ENCODE measurements around the gene AHCYL2. TPM values are rescaled to one million over a fixed set of nuclear protein-coding genes. Genes with fewer than 3 reads are reported as not detected.
A peak's percentile ranks its signal among the peaks of the same experiment; 100 is the strongest.

AHCYL2 gene
- total and polyA plus RNA-seq, 12 donors, result 2.5 to 7.7 (median 5.6) TPM

DNA sequence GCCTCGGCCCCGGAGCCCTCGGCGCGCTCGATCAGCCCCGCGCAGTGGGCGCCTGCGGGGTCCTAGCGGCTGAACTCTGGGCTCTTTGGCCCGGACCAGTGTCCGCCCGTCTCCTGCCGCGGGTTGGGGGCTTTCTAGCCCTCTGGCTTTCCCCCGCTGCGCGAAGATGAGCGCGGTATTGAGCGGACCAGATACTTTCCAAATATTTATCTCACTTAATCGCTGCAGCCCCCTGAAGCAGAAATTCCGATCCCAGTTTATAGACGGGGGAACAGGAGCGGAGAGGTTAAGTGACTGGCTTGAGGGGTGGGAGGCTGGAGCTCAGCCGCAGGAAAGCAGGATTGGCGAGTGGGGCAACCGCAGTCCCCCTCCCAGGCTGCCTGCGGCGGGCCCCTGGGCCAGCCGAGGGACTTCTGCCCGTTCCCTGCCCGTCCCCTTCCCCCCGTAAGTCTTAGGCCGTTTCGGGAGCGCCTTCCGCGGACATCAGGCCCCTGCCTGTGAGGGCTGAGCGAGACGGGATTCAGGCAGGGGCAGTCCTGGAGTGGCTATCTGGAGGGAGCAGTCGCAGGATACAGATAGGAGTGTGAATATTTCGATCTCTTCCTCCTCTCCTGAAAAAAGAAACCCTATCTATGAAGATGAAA is 210.0 kb downstream of the AHCYL2 start:
- peak overlapping the region; percentile 45 to 92 (median 86) for H3K4me3 ChIP-seq
- no peaks in the 10 kb centered on the region for H3K36me3 ChIP-seq
- TF ChIP-seq, protein P1, sequence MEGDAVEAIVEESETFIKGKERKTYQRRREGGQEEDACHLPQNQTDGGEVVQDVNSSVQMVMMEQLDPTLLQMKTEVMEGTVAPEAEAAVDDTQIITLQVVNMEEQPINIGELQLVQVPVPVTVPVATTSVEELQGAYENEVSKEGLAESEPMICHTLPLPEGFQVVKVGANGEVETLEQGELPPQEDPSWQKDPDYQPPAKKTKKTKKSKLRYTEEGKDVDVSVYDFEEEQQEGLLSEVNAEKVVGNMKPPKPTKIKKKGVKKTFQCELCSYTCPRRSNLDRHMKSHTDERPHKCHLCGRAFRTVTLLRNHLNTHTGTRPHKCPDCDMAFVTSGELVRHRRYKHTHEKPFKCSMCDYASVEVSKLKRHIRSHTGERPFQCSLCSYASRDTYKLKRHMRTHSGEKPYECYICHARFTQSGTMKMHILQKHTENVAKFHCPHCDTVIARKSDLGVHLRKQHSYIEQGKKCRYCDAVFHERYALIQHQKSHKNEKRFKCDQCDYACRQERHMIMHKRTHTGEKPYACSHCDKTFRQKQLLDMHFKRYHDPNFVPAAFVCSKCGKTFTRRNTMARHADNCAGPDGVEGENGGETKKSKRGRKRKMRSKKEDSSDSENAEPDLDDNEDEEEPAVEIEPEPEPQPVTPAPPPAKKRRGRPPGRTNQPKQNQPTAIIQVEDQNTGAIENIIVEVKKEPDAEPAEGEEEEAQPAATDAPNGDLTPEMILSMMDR (IDR thresholded peaks at IDR 0.05), result no peak
- ATAC-seq, result peak; percentile 11 to 60 (median 22)
- peak in 1 of 2 donors; percentile 15 for DNase-seq
- peak overlapping the region in 9 of 10 donors; percentile 63 to 86 (median 78) for H3K27ac ChIP-seq
- intact Hi-C loops (cut with DNase I), result loop anchor here in 1 of 10 donors (10.0 kb wide), 1 partner anchor 60 kb away; no protein-coding TSS in a partner anchor
- H3K9me3 ChIP-seq, result no peaks in the 10 kb centered on the region
- peaks cover 0 to 30% (median 8%) of the 10 kb centered on the region in 9 donors for H3K4me1 ChIP-seq
- 0 to 1% methylated on average over 44 of the region's 44 CpGs for WGBS, 2 donors
- H3K27me3 ChIP-seq, result peaks cover 0 to 35% (median 0%) of the 10 kb centered on the region in 7 donors

DNA sequence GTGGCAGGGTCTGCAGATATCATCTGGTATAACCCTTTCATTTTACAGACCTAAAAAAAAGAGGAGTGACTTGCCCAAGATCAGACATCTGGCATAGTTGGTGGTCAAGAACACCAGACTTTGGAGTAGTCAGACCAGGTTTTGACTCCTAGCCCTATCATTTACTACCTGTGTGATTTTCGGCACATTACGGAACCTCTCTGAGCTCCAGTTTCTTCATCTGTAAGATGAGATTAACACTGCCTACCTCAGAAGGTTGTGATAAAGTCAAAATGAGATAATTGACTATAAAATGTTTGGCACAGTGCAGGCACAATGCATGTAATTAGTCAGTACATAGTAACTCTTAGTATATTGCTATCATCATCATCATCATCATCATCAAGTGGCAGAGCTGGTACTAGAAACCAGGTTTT is 210.6 kb downstream of the AHCYL2 start:
- TF ChIP-seq, protein P1 (IDR thresholded peaks at IDR 0.05), result no peak
- Histone ChIP-seq H3K4me3 (peak overlapping the region in 9 of 10 donors; percentile 45 to 92 (median 86)), H3K27me3 (peaks cover 0 to 35% (median 0%) of the 10 kb centered on the region in 7 donors), H3K27ac (no peak overlapping the region), H3K36me3 (no peaks in the 10 kb centered on the region), H3K4me1 (peaks cover 0 to 30% (median 8%) of the 10 kb centered on the region in 9 donors), H3K9me3 (no peaks in the 10 kb centered on the region)
- intact Hi-C loops (cut with DNase I), result loop anchor here in 1 of 10 donors (10.0 kb wide), 1 partner anchor 61 kb away; no protein-coding TSS in a partner anchor
- WGBS, 2 donors, result 55 to 89% methylated on average over 2 of the region's 2 CpGs
- no peak for DNase-seq
- ATAC-seq, result no peak

DNA sequence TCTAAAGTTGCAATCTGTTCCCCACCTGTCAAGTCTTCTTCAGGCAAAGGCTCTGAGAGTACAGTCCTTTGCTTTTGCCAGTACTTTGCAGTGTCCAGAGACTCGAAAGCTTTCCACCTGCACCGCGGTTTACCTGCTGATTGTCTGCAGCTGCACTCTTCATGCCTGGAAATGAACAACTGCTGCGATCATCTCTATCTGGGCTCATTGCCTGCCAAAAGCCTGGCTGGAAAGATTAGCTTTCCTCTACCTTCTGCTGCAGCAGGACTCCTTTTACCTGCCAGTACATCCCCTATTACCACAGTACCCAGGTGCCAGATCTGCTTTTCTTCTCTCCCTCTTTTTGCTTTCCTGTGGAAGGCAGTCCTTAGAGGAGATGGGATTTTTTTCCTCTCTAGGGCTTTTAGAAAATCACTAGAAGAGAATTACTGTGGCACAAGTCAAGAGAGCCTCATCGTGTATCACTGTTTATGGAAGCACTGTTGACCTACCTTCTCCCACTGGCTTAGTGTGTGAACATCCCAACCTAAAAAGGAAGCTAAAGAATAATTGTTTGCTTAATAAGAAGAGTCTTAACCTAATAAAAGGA is 211.6 kb downstream of the AHCYL2 start:
- ATAC-seq (no peak), DNase-seq (no peak)
- Histone ChIP-seq H3K27me3 (peaks cover 0 to 35% (median 0%) of the 10 kb centered on the region in 7 donors), H3K4me1 (peaks cover 0 to 30% (median 8%) of the 10 kb centered on the region in 9 donors), H3K27ac (no peak overlapping the region), H3K36me3 (no peaks in the 10 kb centered on the region), H3K9me3 (no peaks in the 10 kb centered on the region), H3K4me3 (peak overlapping the region in 1 of 10 donors; percentile 88)
- intact Hi-C loops (cut with DNase I), result loop anchor here in 1 of 10 donors (10.0 kb wide), 1 partner anchor 62 kb away; no protein-coding TSS in a partner anchor
- WGBS, 2 donors, result 59 to 76% methylated on average over 5 of the region's 5 CpGs
- TF ChIP-seq, protein P1 (IDR thresholded peaks at IDR 0.05), result no peak

DNA sequence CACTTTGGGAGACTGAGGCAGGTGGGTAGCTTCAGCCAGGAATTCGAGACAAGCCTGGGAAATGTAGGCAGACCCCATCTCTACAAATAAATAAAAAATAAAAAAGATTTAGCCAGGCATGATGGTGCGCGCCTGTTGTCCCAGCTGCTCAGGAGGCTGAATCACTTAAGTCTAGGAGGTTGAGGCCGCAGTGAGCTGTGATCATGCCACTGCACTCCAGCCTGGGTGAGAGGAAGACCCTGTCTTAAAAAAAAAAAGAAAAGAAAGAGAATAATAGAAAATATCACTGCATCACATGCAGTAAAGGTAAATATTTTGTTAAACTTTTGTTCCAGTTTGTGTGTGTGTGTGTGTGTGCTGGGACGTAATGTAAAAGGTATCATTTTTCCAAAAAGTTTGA is 212.4 kb downstream of the AHCYL2 start:
- no peak for ATAC-seq
- no peak overlapping the region for H3K4me3 ChIP-seq
- no peaks in the 10 kb centered on the region for H3K36me3 ChIP-seq
- no peak for DNase-seq
- WGBS, 2 donors, result 91 to 97% methylated on average over 5 of the region's 5 CpGs
- TF ChIP-seq, protein P1 (IDR thresholded peaks at IDR 0.05), result no peak
- intact Hi-C loops (cut with DNase I), result loop anchor here in 1 of 10 donors (10.0 kb wide), 1 partner anchor 62 kb away; no protein-coding TSS in a partner anchor
- peaks cover 0 to 30% (median 8%) of the 10 kb centered on the region in 9 donors for H3K4me1 ChIP-seq
- no peak overlapping the region for H3K27ac ChIP-seq
- H3K9me3 ChIP-seq, result no peaks in the 10 kb centered on the region
- H3K27me3 ChIP-seq, result peaks cover 0 to 35% (median 0%) of the 10 kb centered on the region in 7 donors

Measured in heart right ventricle (tissue), 16 donors.